Measurements from ENCODE around the gene DGKZ.
"Not testable (repeated sequence)": the region's sequence is repeated elsewhere in the genome, so short reads cannot be mapped to it uniquely, and the experiment has no call there.

DGKZ gene

GRCh38 chr11:46366260-46366659 is 19.0 kb downstream of the DGKZ start:
- no peak for DNase-seq (ENCODE audit: low read depth in 2 of 2)

GRCh38 chr11:46366661-46367161 is 19.4 kb downstream of the DGKZ start:
- no peak for DNase-seq (ENCODE audit: low read depth in 2 of 2)

DNA sequence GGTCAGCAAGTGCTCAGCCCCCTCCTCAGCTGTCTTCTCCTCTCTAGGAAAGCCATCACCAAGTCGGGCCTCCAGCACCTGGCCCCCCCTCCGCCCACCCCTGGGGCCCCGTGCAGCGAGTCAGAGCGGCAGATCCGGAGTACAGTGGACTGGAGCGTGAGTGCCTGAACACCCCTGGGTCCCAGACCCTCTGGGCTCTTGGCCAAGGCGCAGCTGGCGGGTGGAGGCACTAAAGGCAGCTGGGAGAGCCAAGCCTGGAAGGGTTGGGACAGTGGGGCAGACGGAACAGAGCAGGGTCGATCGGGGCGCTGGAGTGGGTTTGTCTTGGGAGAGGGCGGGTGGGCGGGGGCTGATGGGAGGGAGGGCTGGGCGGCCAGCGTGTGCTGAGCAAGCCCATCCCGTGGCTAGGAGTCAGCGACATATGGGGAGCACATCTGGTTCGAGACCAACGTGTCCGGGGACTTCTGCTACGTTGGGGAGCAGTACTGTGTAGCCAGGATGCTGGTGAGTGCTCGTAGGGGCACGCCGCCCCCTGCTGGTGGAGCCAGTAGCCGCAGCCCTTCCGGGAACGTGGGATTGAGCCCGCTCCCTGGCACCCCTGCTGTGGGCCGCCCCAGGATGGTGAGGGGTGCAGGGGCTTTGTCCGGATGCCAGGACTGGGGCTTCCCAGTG is 20.1 kb downstream of the DGKZ start:
- DNase-seq (ENCODE audit: low read depth in 2 of 2), result peak in 1 of 2 experiments; percentile 65

- DNase-seq (ENCODE audit: low read depth in 2 of 2), result no peak
These were observed 20.6 kb downstream of the DGKZ start for GRCh38 chr11:46367916-46368267.

- peak in 1 of 2 experiments; percentile 52 for DNase-seq (ENCODE audit: low read depth in 2 of 2)
These were observed 22.3 kb downstream of the DGKZ start for GRCh38 chr11:46369458-46370152.

DNA sequence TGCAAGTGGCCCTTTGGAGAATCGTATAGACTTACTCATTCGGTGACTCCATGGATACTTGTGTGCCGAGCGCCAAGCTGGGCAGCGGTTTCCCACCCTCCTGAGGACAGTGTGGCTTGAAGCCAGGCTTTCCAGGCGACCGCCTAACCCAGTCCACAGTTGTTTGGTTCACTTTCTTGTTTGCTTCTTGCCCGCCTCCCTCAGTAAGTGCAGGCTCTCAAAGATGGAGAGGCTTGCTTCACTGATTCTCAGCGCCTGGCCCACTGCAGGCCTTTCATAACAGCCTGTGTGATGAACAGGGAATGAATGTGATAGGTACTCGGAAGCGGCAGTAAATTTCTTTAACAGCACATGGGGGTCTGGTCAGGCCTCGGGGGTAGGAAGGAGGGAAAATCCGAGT is 23.0 kb downstream of the DGKZ start:
- no peak for DNase-seq (ENCODE audit: low read depth in 2 of 2)

DNA sequence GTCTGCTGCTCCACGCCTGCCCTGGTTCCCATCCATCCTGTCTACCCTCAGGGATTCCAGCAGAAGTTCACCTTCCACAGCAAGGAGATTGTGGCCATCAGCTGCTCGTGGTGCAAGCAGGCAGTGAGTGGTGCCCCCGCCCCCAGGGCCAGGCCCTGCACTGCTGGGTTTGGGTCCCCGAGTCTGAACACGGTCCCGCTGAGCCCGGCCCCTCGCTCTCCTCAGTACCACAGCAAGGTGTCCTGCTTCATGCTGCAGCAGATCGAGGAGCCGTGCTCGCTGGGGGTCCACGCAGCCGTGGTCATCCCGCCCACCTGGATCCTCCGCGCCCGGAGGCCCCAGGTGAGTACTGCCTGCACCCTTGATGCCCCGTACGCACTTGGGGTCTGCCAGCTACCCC is 24.0 kb downstream of the DGKZ start:
- DNase-seq (ENCODE audit: low read depth in 2 of 2), result not testable (repeated sequence)

GRCh38 chr11:46372086-46372485 is 24.8 kb downstream of the DGKZ start:
- DNase-seq (ENCODE audit: low read depth in 2 of 2), result no peak

DNA sequence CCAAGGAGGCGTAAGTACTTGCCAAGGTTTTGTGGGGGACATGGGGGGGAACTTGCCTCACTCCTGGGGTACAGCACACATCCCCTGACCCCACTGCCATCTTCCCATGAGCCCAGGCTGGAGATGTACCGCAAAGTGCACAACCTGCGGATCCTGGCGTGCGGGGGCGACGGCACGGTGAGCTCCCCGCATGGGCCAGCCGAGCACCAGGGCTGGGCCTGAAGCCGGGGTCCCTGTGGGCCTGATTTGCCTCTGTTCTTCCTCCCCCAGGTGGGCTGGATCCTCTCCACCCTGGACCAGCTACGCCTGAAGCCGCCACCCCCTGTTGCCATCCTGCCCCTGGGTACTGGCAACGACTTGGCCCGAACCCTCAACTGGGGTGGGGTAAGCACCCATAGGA is 25.2 kb downstream of the DGKZ start:
- DNase-seq (ENCODE audit: low read depth in 2 of 2), result not testable (repeated sequence)

GRCh38 chr11:46373787-46374740 is 26.8 kb downstream of the DGKZ start:
- DNase-seq (ENCODE audit: low read depth in 2 of 2), result no peak

DNA sequence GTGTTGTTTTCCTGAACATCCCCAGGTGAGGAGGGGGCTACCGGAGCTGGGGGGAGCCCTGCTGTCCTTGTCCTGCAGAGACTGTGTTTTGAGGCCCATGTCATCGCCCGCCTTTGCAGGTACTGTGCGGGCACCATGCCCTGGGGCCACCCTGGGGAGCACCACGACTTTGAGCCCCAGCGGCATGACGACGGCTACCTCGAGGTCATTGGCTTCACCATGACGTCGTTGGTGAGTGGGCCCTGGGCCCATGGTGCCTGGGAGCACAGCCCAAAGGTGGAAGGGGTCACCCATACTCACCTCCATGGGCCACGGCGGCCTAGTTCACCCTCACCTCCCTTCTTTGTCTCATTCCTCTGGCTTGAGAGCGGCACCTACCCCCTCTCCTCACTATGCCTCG is 27.6 kb downstream of the DGKZ start:
- DNase-seq (ENCODE audit: low read depth in 2 of 2), result no peak

DNA sequence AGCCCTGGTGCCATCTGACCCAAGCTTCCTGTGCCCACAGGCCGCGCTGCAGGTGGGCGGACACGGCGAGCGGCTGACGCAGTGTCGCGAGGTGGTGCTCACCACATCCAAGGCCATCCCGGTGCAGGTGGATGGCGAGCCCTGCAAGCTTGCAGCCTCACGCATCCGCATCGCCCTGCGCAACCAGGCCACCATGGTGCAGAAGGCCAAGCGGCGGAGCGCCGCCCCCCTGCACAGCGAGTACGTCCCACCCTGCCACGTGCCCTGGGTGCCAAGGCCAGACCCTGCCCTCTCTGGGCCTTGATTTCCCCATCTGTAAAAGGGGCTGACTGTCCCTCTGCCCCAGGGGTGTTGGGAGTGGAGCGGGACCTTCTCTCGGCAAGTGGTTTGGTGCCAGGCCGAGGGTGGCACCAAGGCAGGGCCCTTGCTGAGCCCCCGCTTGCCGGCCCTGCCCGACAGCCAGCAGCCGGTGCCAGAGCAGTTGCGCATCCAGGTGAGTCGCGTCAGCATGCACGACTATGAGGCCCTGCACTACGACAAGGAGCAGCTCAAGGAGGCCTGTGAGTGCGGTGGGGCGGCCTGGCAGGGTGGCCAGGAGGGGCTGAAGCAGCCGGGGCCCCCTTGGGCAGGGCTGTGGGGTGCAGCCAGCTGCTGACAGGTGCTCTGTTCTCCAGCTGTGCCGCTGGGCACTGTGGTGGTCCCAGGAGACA is 28.3 kb downstream of the DGKZ start:
- no peak for DNase-seq (ENCODE audit: low read depth in 2 of 2)

DNA sequence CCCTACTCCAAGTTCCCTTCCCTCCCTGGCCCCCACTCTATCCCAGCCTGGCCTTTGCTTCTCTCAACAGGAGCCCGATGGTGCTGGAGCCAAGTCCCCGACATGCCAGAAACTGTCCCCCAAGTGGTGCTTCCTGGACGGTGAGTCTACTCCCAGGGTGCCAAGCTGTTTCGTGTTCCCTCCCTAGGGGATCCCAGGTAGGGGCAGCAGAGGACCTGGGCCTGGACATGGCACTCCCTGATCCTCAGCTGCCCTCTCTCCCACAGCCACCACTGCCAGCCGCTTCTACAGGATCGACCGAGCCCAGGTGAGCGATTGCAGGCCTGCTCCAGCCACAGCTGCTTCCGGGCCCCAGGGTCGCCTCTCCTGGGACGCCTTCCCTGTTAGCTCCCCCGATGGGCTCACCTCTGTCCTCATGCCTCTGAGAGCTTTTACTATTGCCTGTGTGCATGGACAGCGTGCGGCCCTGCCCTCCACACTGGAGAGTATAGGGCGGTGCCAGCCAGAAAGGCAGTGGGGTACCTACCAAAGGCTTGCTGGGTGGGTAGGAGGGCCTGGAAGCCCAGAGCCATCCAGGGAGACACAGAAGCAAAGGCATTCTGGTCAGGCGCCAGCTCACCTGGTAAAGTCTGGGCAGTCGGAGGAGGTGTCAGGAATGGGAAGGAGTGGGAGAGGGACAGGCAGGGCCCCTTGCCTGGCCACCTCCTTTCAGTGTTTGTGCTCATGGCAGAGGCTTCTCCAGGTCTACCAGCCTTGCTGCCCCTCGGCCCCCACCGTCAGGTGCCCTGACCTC is 29.2 kb downstream of the DGKZ start:
- no peak for DNase-seq (ENCODE audit: low read depth in 2 of 2)

DNA sequence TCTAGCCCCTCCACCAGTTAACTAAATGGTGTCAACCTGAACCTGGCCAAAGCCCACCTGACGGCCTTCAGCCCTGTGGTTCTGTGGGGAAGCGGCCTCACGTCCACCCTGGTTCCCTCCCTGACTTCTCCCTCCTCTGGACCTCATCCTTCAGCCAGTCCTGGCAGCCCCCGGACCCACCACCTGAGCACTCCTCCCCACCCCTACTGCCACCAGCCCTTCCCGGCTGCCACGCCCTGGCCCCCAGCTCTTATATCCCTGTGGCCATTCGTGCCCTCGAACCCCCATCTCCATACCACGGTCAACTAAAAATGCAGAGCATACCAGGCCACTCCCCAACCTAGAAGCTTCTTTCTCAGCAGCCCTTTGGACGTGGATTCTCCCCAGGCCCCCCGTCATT is 30.0 kb downstream of the DGKZ start:
- no peak for DNase-seq (ENCODE audit: low read depth in 2 of 2)

GRCh38 chr11:46377831-46378230 is 30.6 kb downstream of the DGKZ start:
- DNase-seq (ENCODE audit: low read depth in 2 of 2), result no peak

GRCh38 chr11:46378296-46378695 is 31.0 kb downstream of the DGKZ start:
- DNase-seq (ENCODE audit: low read depth in 2 of 2), result no peak

- DNase-seq (ENCODE audit: low read depth in 2 of 2), result no peak
These were observed 31.7 kb downstream of the DGKZ start for GRCh38 chr11:46378811-46379481.

GRCh38 chr11:46379482-46380293 is 32.4 kb downstream of the DGKZ start:
- DNase-seq (ENCODE audit: low read depth in 2 of 2), result not testable (repeated sequence)

GRCh38 chr11:46380340-46381047 is 33.2 kb downstream of the DGKZ start:
- peak; percentile 39 to 63 for DNase-seq (ENCODE audit: low read depth in 2 of 2)
